H7 (cell line): ENCODE data around the gene GMDS. TPM values are rescaled to one million over a fixed set of nuclear protein-coding genes. Genes with fewer than 3 reads are reported as not detected.

Experiments
- DNase-seq: peaks from one replicate; pipeline ENCODE4 v3.0.0; 2012
- H3K27me3 ChIP-seq: 2 replicates; pipeline ENCODE4 v1.6.0; 2011; ENCODE audit warnings: mild to moderate bottlenecking, low read length; ENCODE audit not compliant: control insufficient read depth, insufficient read depth
- H3K36me3 ChIP-seq: replicated peaks from 2 replicates; pipeline ENCODE4 v1.5.1; 2011; ENCODE audit warnings: low read length; ENCODE audit not compliant: control insufficient read depth, insufficient read depth
- H3K4me3 ChIP-seq: 2 replicates; pipeline ENCODE4 v1.5.1; 2011; ENCODE audit warnings: low read depth, mild to moderate bottlenecking, control low read depth, low read length, moderate library complexity; ENCODE audit not compliant: insufficient read depth
- total RNA-seq: library from RNA; depleted of rRNA; stranded (reverse); fragments of >200 nt; shearing (Covaris generic); gene quantifications from 2 replicates; pipeline ENCODE4 v1.2.3, GENCODE V29; 2014

The GMDS gene
- total RNA-seq, 1 experiment from 2014 or later: 9.0 TPM

GRCh38 chr6:1800845-1801244 is 444.6 kb downstream of the GMDS start:
- Histone ChIP-seq H3K36me3 (no peaks in the 10 kb centered on the region), H3K4me3 (no peak overlapping the region), H3K27me3 (no peaks in the 10 kb centered on the region)
- no peak for DNase-seq

GRCh38 chr6:1798965-1799325 is 446.5 kb downstream of the GMDS start:
- Histone ChIP-seq H3K4me3 (no peak overlapping the region), H3K36me3 (no peaks in the 10 kb centered on the region), H3K27me3 (no peaks in the 10 kb centered on the region)
- no peak for DNase-seq

- no peak for DNase-seq
- Histone ChIP-seq H3K36me3 (no peaks in the 10 kb centered on the region), H3K4me3 (no peak overlapping the region), H3K27me3 (no peaks in the 10 kb centered on the region)
Measured at GRCh38 chr6:1798303-1798964, 447.0 kb downstream of the GMDS start.

DNA sequence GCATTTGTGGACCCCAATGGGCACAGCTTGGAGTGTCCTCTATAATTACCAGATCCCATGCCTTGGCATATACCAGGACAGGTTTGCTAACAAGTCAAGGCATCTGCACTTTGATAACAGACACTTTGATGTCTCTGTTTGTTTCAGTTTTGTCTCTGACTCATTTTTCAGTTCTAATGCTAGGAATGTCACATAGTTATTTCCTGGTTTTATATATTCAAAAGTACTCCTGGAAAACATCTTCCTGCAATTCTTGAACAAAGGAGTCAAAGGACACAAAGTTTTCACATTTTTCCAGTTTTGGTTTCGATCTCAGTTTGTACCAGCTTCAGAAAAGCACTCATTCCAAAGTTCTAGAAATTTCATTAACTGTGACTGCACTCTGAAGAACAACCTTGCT is 447.6 kb downstream of the GMDS start:
- Histone ChIP-seq H3K36me3 (no peaks in the 10 kb centered on the region), H3K4me3 (no peak overlapping the region), H3K27me3 (no peaks in the 10 kb centered on the region)
- DNase-seq: no peak

GRCh38 chr6:1796706-1797529 is 448.5 kb downstream of the GMDS start:
- Histone ChIP-seq H3K4me3 (no peak overlapping the region), H3K27me3 (no peaks in the 10 kb centered on the region), H3K36me3 (no peaks in the 10 kb centered on the region)
- no peak for DNase-seq

- no peaks in the 10 kb centered on the region for H3K36me3 ChIP-seq
- no peak for DNase-seq
- no peaks in the 10 kb centered on the region for H3K27me3 ChIP-seq
- H3K4me3 ChIP-seq: no peak overlapping the region
Measured at GRCh38 chr6:1795910-1796309, 449.5 kb downstream of the GMDS start.

GRCh38 chr6:1792989-1793388 is 452.4 kb downstream of the GMDS start:
- no peaks in the 10 kb centered on the region for H3K36me3 ChIP-seq
- no peak overlapping the region for H3K4me3 ChIP-seq
- peak; percentile 73 for DNase-seq
- no peaks in the 10 kb centered on the region for H3K27me3 ChIP-seq

GRCh38 chr6:1790684-1791083 is 454.7 kb downstream of the GMDS start:
- H3K4me3 ChIP-seq: no peak overlapping the region
- no peak for DNase-seq
- H3K27me3 ChIP-seq: no peaks in the 10 kb centered on the region
- H3K36me3 ChIP-seq: no peaks in the 10 kb centered on the region

- DNase-seq: no peak
- no peaks in the 10 kb centered on the region for H3K36me3 ChIP-seq
- no peaks in the 10 kb centered on the region for H3K27me3 ChIP-seq
- no peak overlapping the region for H3K4me3 ChIP-seq
Measured at GRCh38 chr6:1789092-1789491, 456.3 kb downstream of the GMDS start.

DNA sequence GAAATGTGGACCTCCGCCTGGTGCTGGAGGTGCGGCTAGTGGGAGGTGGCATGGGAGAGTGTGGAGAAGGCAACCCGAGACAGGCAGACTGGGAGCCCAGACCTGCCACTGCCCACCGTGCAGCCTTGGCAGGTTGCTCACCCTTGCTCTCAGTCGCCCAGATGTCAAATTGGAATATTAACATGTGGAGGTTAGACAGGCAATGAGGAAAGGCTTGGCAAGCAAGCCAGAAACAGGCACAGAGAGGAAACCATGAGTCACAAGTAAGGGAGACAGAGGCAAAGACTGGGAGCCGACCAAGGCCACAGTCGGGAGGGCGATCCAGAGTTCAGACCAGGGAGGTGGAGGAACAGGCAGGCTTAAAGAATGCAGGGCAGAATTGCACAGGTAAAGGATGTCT is 457.5 kb downstream of the GMDS start:
- Histone ChIP-seq H3K36me3 (no peaks in the 10 kb centered on the region), H3K4me3 (no peak overlapping the region), H3K27me3 (no peaks in the 10 kb centered on the region)
- DNase-seq: no peak

DNA sequence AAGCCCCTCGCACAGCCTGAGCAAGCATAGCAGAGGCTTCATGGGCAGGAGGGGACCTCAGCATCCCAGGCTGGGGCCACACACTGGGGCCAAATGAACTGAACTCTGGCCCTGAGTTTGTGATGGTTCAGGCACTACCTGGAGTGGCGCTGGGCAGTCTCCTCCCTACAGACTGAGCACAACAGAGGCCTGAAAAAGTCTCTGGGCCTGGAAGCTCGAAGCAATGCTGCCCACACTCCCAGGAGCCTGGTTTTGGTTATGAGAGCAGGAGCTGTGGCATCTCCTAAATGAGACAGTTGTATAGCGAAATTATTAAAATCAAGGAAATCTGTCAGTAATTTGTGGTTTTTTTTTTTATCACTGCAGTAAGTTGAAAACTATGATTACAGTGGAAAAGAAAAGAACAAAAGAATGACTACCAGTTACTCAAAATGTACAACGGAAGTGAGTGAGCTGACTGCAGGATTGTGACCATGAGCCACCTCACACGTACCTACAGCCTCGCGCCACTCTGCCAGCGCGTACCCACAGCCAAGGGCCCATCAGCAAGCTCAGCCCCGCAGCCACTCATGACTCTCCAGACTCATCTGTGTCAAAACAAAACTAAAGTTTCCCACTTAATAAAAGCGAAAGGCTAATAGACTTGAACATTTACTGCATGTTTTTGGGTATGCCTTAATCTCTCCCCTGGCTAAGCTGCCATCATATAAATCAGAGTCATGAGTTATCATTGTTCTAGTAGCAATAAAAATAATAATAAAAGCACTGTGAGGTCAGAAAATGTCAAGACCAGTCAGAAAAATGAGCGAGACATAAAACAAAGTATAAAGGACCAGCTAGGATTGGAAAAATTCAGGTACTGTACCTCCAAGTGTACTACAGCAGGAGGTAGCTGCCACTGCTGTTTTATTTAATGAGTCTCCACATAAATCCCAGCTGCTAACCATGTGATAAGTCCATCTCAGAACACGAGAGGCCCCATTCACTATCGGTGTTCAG is 458.7 kb downstream of the GMDS start:
- DNase-seq: no peak
- no peaks in the 10 kb centered on the region for H3K36me3 ChIP-seq
- no peaks in the 10 kb centered on the region for H3K27me3 ChIP-seq
- H3K4me3 ChIP-seq: no peak overlapping the region

GRCh38 chr6:1784422-1784884 is 461.0 kb downstream of the GMDS start:
- Histone ChIP-seq H3K36me3 (no peaks in the 10 kb centered on the region), H3K4me3 (no peak overlapping the region), H3K27me3 (no peaks in the 10 kb centered on the region)
- no peak for DNase-seq

DNA sequence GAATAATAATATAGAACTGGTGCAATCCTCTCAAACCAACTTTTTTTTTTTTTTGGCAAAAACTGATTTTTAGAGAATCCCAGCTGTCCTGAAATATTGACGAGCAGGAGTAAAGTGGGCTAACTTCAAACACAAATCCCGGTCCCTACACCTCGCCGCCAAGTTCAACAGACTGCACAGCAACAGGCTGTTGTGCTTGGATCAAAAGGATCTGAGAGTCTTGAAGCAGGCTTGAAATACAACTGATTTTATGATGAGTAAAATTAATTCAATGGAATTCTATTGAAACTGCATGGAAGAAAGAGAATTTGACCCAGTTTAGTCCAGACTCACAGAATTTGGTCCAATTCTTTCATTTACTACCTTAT is 463.6 kb downstream of the GMDS start:
- no peak for DNase-seq
- no peaks in the 10 kb centered on the region for H3K27me3 ChIP-seq
- H3K4me3 ChIP-seq: no peak overlapping the region
- H3K36me3 ChIP-seq: no peaks in the 10 kb centered on the region

DNA sequence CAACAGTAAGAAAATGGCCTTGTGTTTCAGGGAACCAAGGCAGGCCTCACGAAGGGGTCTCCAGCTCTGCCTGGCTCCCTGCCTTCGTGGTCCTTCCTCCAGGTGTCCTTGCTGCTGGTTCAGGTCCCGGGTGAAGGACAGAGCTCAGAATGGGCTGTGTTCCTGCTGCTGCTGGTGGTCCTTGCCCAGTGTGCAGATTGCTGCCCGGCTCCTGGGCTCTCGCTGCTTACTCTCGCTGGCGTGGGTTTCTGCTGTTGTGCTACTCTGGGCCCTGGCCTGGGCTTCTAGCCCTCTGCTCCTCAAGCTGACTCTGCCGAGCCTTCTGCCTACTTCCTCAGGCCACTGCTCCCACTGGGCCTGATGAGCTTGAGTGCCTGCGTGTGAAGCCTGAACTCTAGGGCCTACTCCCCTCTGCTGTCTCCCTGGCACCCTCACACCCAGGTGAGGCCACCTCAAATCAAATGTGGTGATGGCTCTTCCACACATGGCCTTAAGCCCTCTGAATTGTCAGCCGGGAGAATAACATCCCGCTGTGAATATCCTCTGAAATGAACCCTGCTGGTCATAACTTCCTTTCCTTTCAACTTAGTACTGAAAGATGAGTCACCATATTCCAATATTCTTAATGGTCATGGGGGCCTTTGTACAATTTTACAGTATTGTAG is 464.1 kb downstream of the GMDS start:
- H3K36me3 ChIP-seq: no peaks in the 10 kb centered on the region
- no peak for DNase-seq
- H3K27me3 ChIP-seq: no peaks in the 10 kb centered on the region
- H3K4me3 ChIP-seq: no peak overlapping the region
